OCI-LY7 (cell line): ENCODE data around the gene SMOC1. TPM values are rescaled to one million over a fixed set of nuclear protein-coding genes. Genes with fewer than 3 reads are reported as not detected.

ENCODE experiments used
- BruUV-seq: library from RNA; stranded (reverse); fragments of 400-500 nt; replicated peaks from 2 replicates; lab custom pipeline; 2021; lab: Mats Ljungman, UMichigan
- CTCF ChIA-PET: fragments of 300-600 bp; sonication (Branson Sonifier 250); formaldehyde crosslinking; loops from one replicate; lab custom pipeline; 2022; ENCODE audit warnings: antibody characterized with exemption; ENCODE audit not compliant: unreplicated experiment; lab: Charles Lee
- POLR2A ChIA-PET: fragments of 300-600 bp; sonication (Branson Sonifier 250); formaldehyde crosslinking; loops from one replicate; lab custom pipeline; 2022; ENCODE audit warnings: antibody characterized with exemption; lab: Charles Lee
- DNase-seq: peaks from one replicate; pipeline ENCODE4 v3.0.0-alpha.2; 2015; ENCODE audit warnings: low spot score
- H2AFZ ChIP-seq: fragments of 200-600 bp; sonication (generic), shearing (Covaris generic); 2 replicates; pipeline ENCODE4 v1.6.1; 2014; ENCODE audit warnings: mild to moderate bottlenecking, antibody characterized with exemption, low read length, moderate library complexity
- H3K27ac ChIP-seq: fragments of 200-600 bp; sonication (generic); 2 replicates; pipeline ENCODE4 v1.5.1; 2014; ENCODE audit warnings: mixed run types, low read depth, mild to moderate bottlenecking, moderate library complexity, low read length, inconsistent platforms; ENCODE audit not compliant: poor library complexity, severe bottlenecking
- H3K36me3 ChIP-seq: fragments of 200-600 bp; sonication (generic); 2 replicates; pipeline ENCODE4 v1.6.1; 2014; ENCODE audit warnings: mild to moderate bottlenecking, antibody characterized with exemption, low read length, moderate library complexity, mixed read lengths; ENCODE audit not compliant: insufficient read depth
- H3K4me1 ChIP-seq: fragments of 200-600 bp; sonication (generic); 2 replicates; pipeline ENCODE4 v1.5.1; 2014; ENCODE audit warnings: mild to moderate bottlenecking, low read length; ENCODE audit not compliant: insufficient read depth, poor library complexity, severe bottlenecking
- H3K4me2 ChIP-seq: fragments of 200-600 bp; sonication (generic); 2 replicates; pipeline ENCODE4 v1.6.1; 2014; ENCODE audit warnings: mild to moderate bottlenecking, low read length
- H3K4me3 ChIP-seq: fragments of 200-600 bp; sonication (generic); 2 replicates; pipeline ENCODE4 v1.5.1; 2014; ENCODE audit warnings: mild to moderate bottlenecking, low read depth, low read length; ENCODE audit not compliant: poor library complexity, severe bottlenecking
- H3K79me2 ChIP-seq: fragments of 200-600 bp; sonication (generic); 2 replicates; pipeline ENCODE4 v1.6.1; 2016; ENCODE audit warnings: low read depth, mild to moderate bottlenecking, low read length, moderate library complexity, mixed read lengths; ENCODE audit not compliant: insufficient read depth
- H3K9me2 ChIP-seq: fragments of 200-600 bp; sonication (generic); 2 replicates; pipeline ENCODE4 v1.6.1; 2016; ENCODE audit warnings: mild to moderate bottlenecking, low read length, mixed read lengths; ENCODE audit not compliant: insufficient read depth
- H3K9me3 ChIP-seq: fragments of 200-600 bp; sonication (generic); 2 replicates; pipeline ENCODE4 v1.6.1; 2014; ENCODE audit warnings: mild to moderate bottlenecking, mixed run types, low read length, mixed read lengths
- H4K20me1 ChIP-seq: fragments of 200-600 bp; sonication (generic); 2 replicates; pipeline ENCODE4 v1.6.1; 2014; ENCODE audit warnings: mild to moderate bottlenecking, antibody characterized with exemption, low read length, moderate library complexity, mixed read lengths; ENCODE audit not compliant: insufficient read depth
- CTCF ChIP-seq: fragments of 200-600 bp; sonication (generic); conservative IDR thresholded peaks from 2 replicates; pipeline ENCODE4 v1.5.1; 2014; ENCODE audit warnings: mild to moderate bottlenecking, antibody characterized with exemption, low read length, moderate library complexity, mixed read lengths
- EZH2phosphoT487 ChIP-seq: fragments of 200-600 bp; sonication (generic); IDR thresholded peaks from 2 replicates; pipeline ENCODE4 v1.6.1; 2018; ENCODE audit warnings: low read depth, borderline replicate concordance, mild to moderate bottlenecking, mixed run types, antibody characterized with exemption, low read length, moderate library complexity, mixed read lengths
- intact Hi-C: fragments of 100-400 bp; cut with micrococcal nuclease; formaldehyde crosslinking; loops from one replicate; pipeline ENCODE4 v1.10.0; 2022; ENCODE audit not compliant: unreplicated experiment
- total RNA-seq, 2 experiments: library from RNA; depleted of rRNA in 1 of 2; stranded (reverse); fragments of >200 nt in 1 of 2; shearing (Covaris generic) in 1 of 2; gene quantifications; 2 replicates each; pipeline ENCODE4 v1.2.3, GENCODE V29; 2014 to 2022

SMOC1 gene
- total RNA-seq, 2 experiments from 2014 or later = not detected

- POLR2A ChIA-PET = no interaction called here
Measured at GRCh38 chr14:69904246-69904645, 25.0 kb downstream of the SMOC1 start.

GRCh38 chr14:69906201-69906600 is 27.0 kb downstream of the SMOC1 start:
- no peak for TF ChIP-seq CTCF
- no peak for TF ChIP-seq EZH2phosphoT487
- CTCF ChIA-PET = no interaction called here
- no peak overlapping the region for H3K4me3 ChIP-seq
- no peak overlapping the region for H3K27ac ChIP-seq
- no peaks in the 10 kb centered on the region for H3K4me1 ChIP-seq
- DNase-seq = no peak
- BruUV-seq = no TSS peak
- no peaks in the 10 kb centered on the region for H4K20me1 ChIP-seq
- no peak overlapping the region for H3K4me2 ChIP-seq
- no peaks in the 10 kb centered on the region for H3K36me3 ChIP-seq
- no peaks in the 10 kb centered on the region for H3K79me2 ChIP-seq
- intact Hi-C loops = no loop called here
- H3K9me3 ChIP-seq = no peaks in the 10 kb centered on the region
- no peaks in the 10 kb centered on the region for H3K9me2 ChIP-seq
- H2AFZ ChIP-seq = no peak overlapping the region
- POLR2A ChIA-PET = no interaction called here

More at GRCh38 chr14:69904246-69904645, 25.0 kb downstream of the SMOC1 start:
- H4K20me1 ChIP-seq = no peaks in the 10 kb centered on the region
- H3K9me2 ChIP-seq = no peaks in the 10 kb centered on the region
- H3K4me1 ChIP-seq = no peaks in the 10 kb centered on the region
- H3K4me2 ChIP-seq = no peak overlapping the region
- no TSS peak for BruUV-seq
- no peak overlapping the region for H2AFZ ChIP-seq
- TF ChIP-seq CTCF (no peak), EZH2phosphoT487 (no peak)
- H3K9me3 ChIP-seq = no peaks in the 10 kb centered on the region
- intact Hi-C loops = no loop called here
- no peak overlapping the region for H3K27ac ChIP-seq
- no peaks in the 10 kb centered on the region for H3K79me2 ChIP-seq
- DNase-seq = no peak
- H3K36me3 ChIP-seq = no peaks in the 10 kb centered on the region
- H3K4me3 ChIP-seq = no peak overlapping the region
- CTCF ChIA-PET = no interaction called here

- H3K79me2 ChIP-seq = no peaks in the 10 kb centered on the region
- POLR2A ChIA-PET = no interaction called here
- no peak overlapping the region for H2AFZ ChIP-seq
Measured at GRCh38 chr14:69909826-69910550, 30.8 kb downstream of the SMOC1 start.

More at GRCh38 chr14:69909826-69910550, 30.8 kb downstream of the SMOC1 start:
- H4K20me1 ChIP-seq = no peaks in the 10 kb centered on the region
- BruUV-seq = no TSS peak
- no peak overlapping the region for H3K27ac ChIP-seq
- no peak for DNase-seq
- no peaks in the 10 kb centered on the region for H3K9me2 ChIP-seq
- no peaks in the 10 kb centered on the region for H3K4me1 ChIP-seq
- intact Hi-C loops = no loop called here
- TF ChIP-seq CTCF = no peak
- TF ChIP-seq EZH2phosphoT487 = no peak
- H3K4me3 ChIP-seq = no peak overlapping the region
- H3K9me3 ChIP-seq = no peaks in the 10 kb centered on the region
- no peak overlapping the region for H3K4me2 ChIP-seq
- CTCF ChIA-PET = no interaction called here
- H3K36me3 ChIP-seq = no peaks in the 10 kb centered on the region
